Left ventricle myocardium inferior (tissue), 1 donor: ENCODE measurements around the gene DIRAS1. TPM values are rescaled to one million over a fixed set of nuclear protein-coding genes. Genes with fewer than 3 reads are reported as not detected.

Experiments
- DNase-seq: peaks from one replicate; pipeline ENCODE4 v3.0.0-alpha.2; 2020
- H3K27ac ChIP-seq: fragments of 200-600 bp; replicated peaks from 2 replicates; pipeline ENCODE4 v1.8.0; 2021
- H3K27me3 ChIP-seq: fragments of 200-600 bp; 2 replicates; pipeline ENCODE4 v1.8.0; 2021; ENCODE audit warnings: low read depth
- H3K36me3 ChIP-seq: fragments of 200-600 bp; 2 replicates; pipeline ENCODE4 v1.8.0; 2021
- H3K4me1 ChIP-seq: fragments of 200-600 bp; 2 replicates; pipeline ENCODE4 v1.8.0; 2021
- H3K4me3 ChIP-seq: fragments of 200-600 bp; 2 replicates; pipeline ENCODE4 v1.8.0; 2021; ENCODE audit warnings: mild to moderate bottlenecking, moderate library complexity
- H3K9me3 ChIP-seq: fragments of 200-600 bp; replicated peaks from 2 replicates; pipeline ENCODE4 v1.8.0; 2021
- intact Hi-C: fragments of 100-400 bp; cut with micrococcal nuclease; formaldehyde crosslinking; loops from one replicate; pipeline ENCODE4 v1.11.0; 2022
- total RNA-seq: library from RNA; stranded (reverse); fragmentation: NEBNext Ultra II Directional; extraction: Animal tissue kit (Norgen Biotek cat#: 25700); gene quantifications from one replicate; pipeline ENCODE4 v1.2.1, GENCODE V29; 2021
- TF ChIP-seq, protein P1 (sequence below): fragments of 200-600 bp; IDR thresholded peaks from 2 replicates; pipeline ENCODE4 v1.8.0; 2021; ENCODE audit warnings: antibody characterized with exemption, mild to moderate bottlenecking, borderline replicate concordance
- donor health status: DM: no; HTN: yes; CAD: no; lungs with severe emphysema.

Gene DIRAS1
- total RNA-seq, 1 donor from 2014 or later, result 195 TPM

GRCh38 chr19:2751438-2751830 lies 30.3 kb upstream of the DIRAS1 start:
- H3K27me3 ChIP-seq, result no peaks in the 10 kb centered on the region
- no peaks in the 10 kb centered on the region for H3K9me3 ChIP-seq
- TF ChIP-seq, protein P1, sequence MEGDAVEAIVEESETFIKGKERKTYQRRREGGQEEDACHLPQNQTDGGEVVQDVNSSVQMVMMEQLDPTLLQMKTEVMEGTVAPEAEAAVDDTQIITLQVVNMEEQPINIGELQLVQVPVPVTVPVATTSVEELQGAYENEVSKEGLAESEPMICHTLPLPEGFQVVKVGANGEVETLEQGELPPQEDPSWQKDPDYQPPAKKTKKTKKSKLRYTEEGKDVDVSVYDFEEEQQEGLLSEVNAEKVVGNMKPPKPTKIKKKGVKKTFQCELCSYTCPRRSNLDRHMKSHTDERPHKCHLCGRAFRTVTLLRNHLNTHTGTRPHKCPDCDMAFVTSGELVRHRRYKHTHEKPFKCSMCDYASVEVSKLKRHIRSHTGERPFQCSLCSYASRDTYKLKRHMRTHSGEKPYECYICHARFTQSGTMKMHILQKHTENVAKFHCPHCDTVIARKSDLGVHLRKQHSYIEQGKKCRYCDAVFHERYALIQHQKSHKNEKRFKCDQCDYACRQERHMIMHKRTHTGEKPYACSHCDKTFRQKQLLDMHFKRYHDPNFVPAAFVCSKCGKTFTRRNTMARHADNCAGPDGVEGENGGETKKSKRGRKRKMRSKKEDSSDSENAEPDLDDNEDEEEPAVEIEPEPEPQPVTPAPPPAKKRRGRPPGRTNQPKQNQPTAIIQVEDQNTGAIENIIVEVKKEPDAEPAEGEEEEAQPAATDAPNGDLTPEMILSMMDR, result no peak
- H3K27ac ChIP-seq, result no peak overlapping the region
- H3K36me3 ChIP-seq, result peaks cover 34% of the 10 kb centered on the region
- peaks cover 3% of the 10 kb centered on the region for H3K4me1 ChIP-seq
- no peak for DNase-seq
- H3K4me3 ChIP-seq, result no peak overlapping the region
- intact Hi-C loops, result no loop called here

- no peak overlapping the region for H3K27ac ChIP-seq
- DNase-seq, result no peak
- no peak overlapping the region for H3K4me3 ChIP-seq
- peaks cover 3% of the 10 kb centered on the region for H3K4me1 ChIP-seq
- no peaks in the 10 kb centered on the region for H3K9me3 ChIP-seq
- no peaks in the 10 kb centered on the region for H3K27me3 ChIP-seq
- H3K36me3 ChIP-seq, result peaks cover 29% of the 10 kb centered on the region
- TF ChIP-seq, protein P1, result no peak
- intact Hi-C loops, result no loop called here
Observed at GRCh38 chr19:2750808-2751437, 29.8 kb upstream of the DIRAS1 start.

- intact Hi-C loops, result loop anchor here (5.0 kb wide), 1 partner anchor 100 kb away; no protein-coding TSS in a partner anchor
- Histone ChIP-seq H3K9me3 (no peaks in the 10 kb centered on the region), H3K4me1 (peaks cover 3% of the 10 kb centered on the region), H3K36me3 (no peaks in the 10 kb centered on the region), H3K27me3 (no peaks in the 10 kb centered on the region), H3K27ac (no peak overlapping the region), H3K4me3 (no peak overlapping the region)
- no peak for DNase-seq
- TF ChIP-seq, protein P1, result no peak
Observed at GRCh38 chr19:2747349-2747748, 26.2 kb upstream of the DIRAS1 start.

- Histone ChIP-seq H3K27ac (no peak overlapping the region), H3K4me3 (no peak overlapping the region), H3K27me3 (peaks cover 7% of the 10 kb centered on the region), H3K4me1 (peaks cover 11% of the 10 kb centered on the region), H3K9me3 (no peaks in the 10 kb centered on the region), H3K36me3 (no peaks in the 10 kb centered on the region)
- TF ChIP-seq, protein P1, result no peak
- intact Hi-C loops, result no loop called here
- DNase-seq, result no peak
Observed at GRCh38 chr19:2744113-2744512, 22.9 kb upstream of the DIRAS1 start.

GRCh38 chr19:2743099-2743498 lies 21.9 kb upstream of the DIRAS1 start:
- H3K36me3 ChIP-seq, result no peaks in the 10 kb centered on the region
- TF ChIP-seq, protein P1, result no peak
- peaks cover 18% of the 10 kb centered on the region for H3K4me1 ChIP-seq
- H3K9me3 ChIP-seq, result no peaks in the 10 kb centered on the region
- H3K27ac ChIP-seq, result no peak overlapping the region
- intact Hi-C loops, result no loop called here
- no peak for DNase-seq
- H3K27me3 ChIP-seq, result peaks cover 7% of the 10 kb centered on the region
- no peak overlapping the region for H3K4me3 ChIP-seq
